OCI-LY7 (cell line): ENCODE data around the gene CCNE1.

Experiments used
- EZH2phosphoT487 ChIP-seq: fragments of 200-600 bp; sonication (generic); IDR thresholded peaks from 2 replicates; pipeline ENCODE4 v1.6.1; 2018; ENCODE audit warnings: low read depth, borderline replicate concordance, mild to moderate bottlenecking, mixed run types, antibody characterized with exemption, low read length, moderate library complexity, mixed read lengths
- TF ChIP-seq, protein P1 (sequence below): fragments of 200-600 bp; sonication (generic); conservative IDR thresholded peaks from 2 replicates; pipeline ENCODE4 v1.5.1; 2014; ENCODE audit warnings: mild to moderate bottlenecking, antibody characterized with exemption, low read length, moderate library complexity, mixed read lengths

DNA sequence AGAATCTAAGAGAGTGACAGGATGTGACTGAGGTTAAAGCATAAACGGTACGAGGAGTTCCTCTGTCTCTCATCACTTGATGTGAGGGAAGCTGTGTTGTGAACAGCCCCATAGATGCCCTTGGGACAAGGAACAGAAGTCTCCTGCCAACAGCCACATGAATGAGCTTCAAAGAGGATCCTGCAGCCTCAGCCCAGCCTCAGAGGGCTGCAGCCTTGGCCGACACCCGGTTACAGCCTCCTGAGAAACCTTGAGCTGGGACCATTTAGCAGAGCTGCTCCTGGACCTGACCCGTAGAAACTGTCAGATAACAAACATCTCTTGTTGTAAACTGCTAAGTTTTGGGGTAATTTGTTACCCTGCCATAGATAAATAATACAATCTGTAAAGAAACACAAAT is 54.2 kb downstream of the CCNE1 start:
- TF ChIP-seq, protein P1, sequence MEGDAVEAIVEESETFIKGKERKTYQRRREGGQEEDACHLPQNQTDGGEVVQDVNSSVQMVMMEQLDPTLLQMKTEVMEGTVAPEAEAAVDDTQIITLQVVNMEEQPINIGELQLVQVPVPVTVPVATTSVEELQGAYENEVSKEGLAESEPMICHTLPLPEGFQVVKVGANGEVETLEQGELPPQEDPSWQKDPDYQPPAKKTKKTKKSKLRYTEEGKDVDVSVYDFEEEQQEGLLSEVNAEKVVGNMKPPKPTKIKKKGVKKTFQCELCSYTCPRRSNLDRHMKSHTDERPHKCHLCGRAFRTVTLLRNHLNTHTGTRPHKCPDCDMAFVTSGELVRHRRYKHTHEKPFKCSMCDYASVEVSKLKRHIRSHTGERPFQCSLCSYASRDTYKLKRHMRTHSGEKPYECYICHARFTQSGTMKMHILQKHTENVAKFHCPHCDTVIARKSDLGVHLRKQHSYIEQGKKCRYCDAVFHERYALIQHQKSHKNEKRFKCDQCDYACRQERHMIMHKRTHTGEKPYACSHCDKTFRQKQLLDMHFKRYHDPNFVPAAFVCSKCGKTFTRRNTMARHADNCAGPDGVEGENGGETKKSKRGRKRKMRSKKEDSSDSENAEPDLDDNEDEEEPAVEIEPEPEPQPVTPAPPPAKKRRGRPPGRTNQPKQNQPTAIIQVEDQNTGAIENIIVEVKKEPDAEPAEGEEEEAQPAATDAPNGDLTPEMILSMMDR = no peak
- no peak for TF ChIP-seq EZH2phosphoT487
